Measurements from ENCODE around the gene GSTM4. TPM values are rescaled to one million over a fixed set of nuclear protein-coding genes. Genes with fewer than 3 reads are reported as not detected.

GSTM4 gene
- total and polyA plus RNA-seq, 2 of the 4 experiments (the other 2 are of a cell fraction) = 10.4 to 37.8 TPM

- TF ChIP-seq RFX5 (IDR thresholded peaks at IDR 0.05; ENCODE audit: low read depth, low read length) (no peak), CHD1 (IDR thresholded peaks at IDR 0.05; ENCODE audit: low read depth, low read length) (no peak), RCOR1 (IDR thresholded peaks at IDR 0.05; ENCODE audit: insufficient replicate concordance, low read length) (no peak), FOS (IDR thresholded peaks at IDR 0.05; ENCODE audit: low read depth, low read length) (no peak), USF2 (IDR thresholded peaks at IDR 0.05; ENCODE audit: low read depth, low read length) (no peak), CEBPB (IDR thresholded peaks at IDR 0.05; ENCODE audit: low read depth, low read length) (no peak), MAZ (IDR thresholded peaks at IDR 0.05; ENCODE audit: borderline replicate concordance, low read depth, low read length) (no peak), CTCF (conservative IDR thresholded peaks at IDR 0.05; ENCODE audit: low read depth, low read length) (no peak), BHLHE40 (IDR thresholded peaks at IDR 0.05; ENCODE audit: low read depth, low read length) (no peak), POLR2A (IDR thresholded peaks at IDR 0.05; ENCODE audit: low read depth, low read length) (no peak), NFE2L2 (IDR thresholded peaks at IDR 0.05; ENCODE audit: low read depth, low read length) (no peak), RAD21 (IDR thresholded peaks at IDR 0.05; ENCODE audit: low read length) (no peak), MAFK (IDR thresholded peaks at IDR 0.05; ENCODE audit: low read depth, low read length) (no peak), MXI1 (IDR thresholded peaks at IDR 0.05; ENCODE audit: borderline replicate concordance, low read depth, low read length) (no peak), SMC3 (IDR thresholded peaks at IDR 0.05; ENCODE audit: low read depth, low read length) (no peak)
- TF ChIP-seq, protein P1, sequence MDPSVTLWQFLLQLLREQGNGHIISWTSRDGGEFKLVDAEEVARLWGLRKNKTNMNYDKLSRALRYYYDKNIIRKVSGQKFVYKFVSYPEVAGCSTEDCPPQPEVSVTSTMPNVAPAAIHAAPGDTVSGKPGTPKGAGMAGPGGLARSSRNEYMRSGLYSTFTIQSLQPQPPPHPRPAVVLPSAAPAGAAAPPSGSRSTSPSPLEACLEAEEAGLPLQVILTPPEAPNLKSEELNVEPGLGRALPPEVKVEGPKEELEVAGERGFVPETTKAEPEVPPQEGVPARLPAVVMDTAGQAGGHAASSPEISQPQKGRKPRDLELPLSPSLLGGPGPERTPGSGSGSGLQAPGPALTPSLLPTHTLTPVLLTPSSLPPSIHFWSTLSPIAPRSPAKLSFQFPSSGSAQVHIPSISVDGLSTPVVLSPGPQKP (IDR thresholded peaks at IDR 0.05; ENCODE audit: borderline replicate concordance, low read depth, low read length) = no peak
- Histone ChIP-seq H3K36me3 (ENCODE audit: control insufficient read depth, insufficient read depth, low read length) (peaks cover 16% of the 10 kb centered on the region; the same call in 1 of the 2 replicates), H2BK20ac (ENCODE audit: low read depth, low read length) (no peak overlapping the region), H2BK120ac (ENCODE audit: low read depth, low read length) (no peak overlapping the region), H3K27ac (ENCODE audit: insufficient read depth, low read length) (no peak overlapping the region), H4K5ac (ENCODE audit: low read depth, low read length) (no peak overlapping the region), H3K79me1 (ENCODE audit: low read depth in 1 of 2, low read length in 2 of 2) (peaks cover 0 to 10% of the 10 kb centered on the region in 2 experiments; a peak in 3 of 4 replicates), H4K91ac (ENCODE audit: insufficient read depth, low read depth, low read length) (no peak overlapping the region), H3K9me1 (ENCODE audit: insufficient read depth, low read length) (peaks cover 9% of the 10 kb centered on the region), H2AK5ac (ENCODE audit: low read depth, low read length) (no peak overlapping the region), H3K56ac (ENCODE audit: extremely low read depth, insufficient read depth, low read length) (no peak overlapping the region), H3K9ac (ENCODE audit: low read depth, low read length) (no peak overlapping the region), H3K14ac (replicated peaks; ENCODE audit: low read depth, low read length) (no peak overlapping the region), H4K8ac (ENCODE audit: low read depth in 2 of 2, low read length in 2 of 2) (no peak overlapping the region), H4K20me1 (ENCODE audit: insufficient read depth, low read length) (no peaks in the 10 kb centered on the region), H3K4ac (ENCODE audit: low read depth, low read length) (no peak overlapping the region), H2BK5ac (ENCODE audit: low read depth, low read length, poor library complexity, severe bottlenecking) (no peak overlapping the region), H3K18ac (ENCODE audit: low read depth, low read length) (no peak overlapping the region), H2AFZ (replicated peaks; ENCODE audit: low read length, poor library complexity) (no peak overlapping the region), H2AK9ac (replicated peaks; ENCODE audit: low read depth, low read length, poor library complexity) (no peak overlapping the region), H3K4me3 (ENCODE audit: insufficient read depth, low read depth, low read length) (no peak overlapping the region), H3K23ac (ENCODE audit: low read depth, low read length) (no peak overlapping the region), H2BK15ac (ENCODE audit: low read depth, low read length) (no peak overlapping the region), H3K4me1 (ENCODE audit: control insufficient read depth, insufficient read depth, low read length) (no peaks in the 10 kb centered on the region; the same call in 1 of the 2 replicates), H3K9me3 (ENCODE audit: control insufficient read depth, insufficient read depth, low read length) (no peaks in the 10 kb centered on the region), H3K27me3 (ENCODE audit: control insufficient read depth, insufficient read depth, low read length) (no peaks in the 10 kb centered on the region), H3K4me2 (ENCODE audit: low read depth, low read length) (no peak overlapping the region)
- POLR2A ChIA-PET (ENCODE audit: unreplicated experiment) = no interaction called here
- WGBS, 2 experiments (ENCODE audit: extremely low coverage in 2 of 2, insufficient read length in 1 of 2) = no CpG with 5 or more reads among the region's 7 CpGs
- intact Hi-C loops (cut with micrococcal nuclease) (no loop called here), dilution Hi-C loops (cut with HindIII; ENCODE audit: low sequenced_read_pairs, unreplicated experiment) (no loop called here), in situ Hi-C loops (cut with MboI; ENCODE audit: low sequenced_read_pairs) (no loop called here)
- CTCF ChIA-PET = no interaction called here
- DNase-seq = no peak
- BruUV-seq (replicated peaks) = no TSS peak
- ATAC-seq (ENCODE audit: low read depth) = no peak
These were observed 2.1 kb downstream of the GSTM4 start for GRCh38 chr1:109657970-109658369.
